Activated CD8-positive, alpha-beta T cell treated with anti-CD3 and anti-CD28 coated beads for 36 hours (primary cell): ENCODE data around the gene USP9X. TPM values are rescaled to one million over a fixed set of nuclear protein-coding genes. Genes with fewer than 3 reads are reported as not detected.

Experiments used
- ATAC-seq: fragments of 200-7000 bp; cut with Tn5 transposase; one replicate; pipeline ENCODE4 v1.10.0; 2021; ENCODE audit warnings: mild to moderate bottlenecking, moderate library complexity
- CTCF ChIA-PET: fragments of 350-600 bp; sonication (Branson Sonifier 250); formaldehyde crosslinking; loops from one replicate; lab custom pipeline; 2021; ENCODE audit warnings: antibody characterized with exemption; lab: Charles Lee
- POLR2A ChIA-PET: fragments of 350-600 bp; sonication (Branson Sonifier 250); formaldehyde crosslinking; loops from one replicate; lab custom pipeline; 2021; ENCODE audit warnings: antibody characterized with exemption; lab: Charles Lee
- DNase-seq: peaks from one replicate; pipeline ENCODE4 v3.0.0-alpha.2; 2020
- H3K27ac Mint-ChIP-seq: one replicate; pipeline ENCODE4 v1.8.0; 2021; ENCODE audit warnings: mild to moderate bottlenecking, mixed read lengths
- H3K27me3 Mint-ChIP-seq: one replicate; pipeline ENCODE4 v1.8.0; 2021; ENCODE audit warnings: mixed read lengths
- H3K36me3 Mint-ChIP-seq: one replicate; pipeline ENCODE4 v1.8.0; 2021; ENCODE audit warnings: low read depth, mixed read lengths
- H3K4me1 Mint-ChIP-seq: one replicate; pipeline ENCODE4 v1.8.0; 2021; ENCODE audit warnings: low read depth, mixed read lengths
- H3K4me3 Mint-ChIP-seq: one replicate; pipeline ENCODE4 v1.8.0; 2021; ENCODE audit warnings: mild to moderate bottlenecking, moderate library complexity, mixed read lengths
- H3K9me3 Mint-ChIP-seq: one replicate; pipeline ENCODE4 v1.8.0; 2021; ENCODE audit warnings: mixed read lengths
- intact Hi-C: fragments of 100-400 bp; cut with micrococcal nuclease; formaldehyde crosslinking; loops from one replicate; pipeline ENCODE4 v1.10.0; 2022
- total RNA-seq, 2 experiments: library from RNA; stranded (reverse); gene quantifications; one replicate each; pipeline ENCODE4 v1.2.3, GENCODE V29; 2021
- TF ChIP-seq, protein P1 (sequence below): fragments of 200-600 bp; IDR thresholded peaks from one replicate; pipeline ENCODE4 v1.8.0; 2022; ENCODE audit warnings: antibody characterized with exemption, mild to moderate bottlenecking

Gene USP9X
- total RNA-seq, 2 experiments from 2014 or later, result 58.7 to 60.5 TPM

DNA sequence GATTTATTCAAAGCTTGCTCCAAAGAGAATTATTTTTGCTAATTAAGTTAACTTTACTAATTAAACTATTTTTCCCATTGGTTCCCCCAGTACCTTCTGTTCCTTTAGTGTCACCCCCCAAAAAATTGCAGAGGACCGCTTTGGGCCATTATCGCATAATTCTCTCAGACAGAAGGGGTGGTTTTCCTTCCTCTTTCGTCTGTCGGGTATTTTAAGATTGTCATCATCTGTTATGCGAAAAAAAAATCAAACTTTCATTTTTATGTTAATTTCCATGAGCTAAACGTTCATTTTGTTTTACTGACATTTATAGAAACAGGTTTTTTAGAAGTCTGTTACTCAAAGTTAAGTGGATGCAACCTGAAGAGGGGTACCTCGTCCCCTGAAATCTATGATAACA lies 172.6 kb downstream of the USP9X start:
- no peak overlapping the region for H3K27ac Mint-ChIP-seq
- H3K4me1 Mint-ChIP-seq, result peaks cover 3% of the 10 kb centered on the region
- ChIA-PET CTCF (interaction anchor here (0.6 to 1.5 kb wide), 3 partner anchors 35 to 111 kb away, joined by 3 to 7 read pairs (median 6); no protein-coding TSS in a partner anchor), POLR2A (interaction anchor here (0.6 kb wide), 1 partner anchor 74 kb away, joined by 3 read pairs; no protein-coding TSS in a partner anchor)
- peaks cover 3% of the 10 kb centered on the region for H3K27me3 Mint-ChIP-seq
- TF ChIP-seq, protein P1, sequence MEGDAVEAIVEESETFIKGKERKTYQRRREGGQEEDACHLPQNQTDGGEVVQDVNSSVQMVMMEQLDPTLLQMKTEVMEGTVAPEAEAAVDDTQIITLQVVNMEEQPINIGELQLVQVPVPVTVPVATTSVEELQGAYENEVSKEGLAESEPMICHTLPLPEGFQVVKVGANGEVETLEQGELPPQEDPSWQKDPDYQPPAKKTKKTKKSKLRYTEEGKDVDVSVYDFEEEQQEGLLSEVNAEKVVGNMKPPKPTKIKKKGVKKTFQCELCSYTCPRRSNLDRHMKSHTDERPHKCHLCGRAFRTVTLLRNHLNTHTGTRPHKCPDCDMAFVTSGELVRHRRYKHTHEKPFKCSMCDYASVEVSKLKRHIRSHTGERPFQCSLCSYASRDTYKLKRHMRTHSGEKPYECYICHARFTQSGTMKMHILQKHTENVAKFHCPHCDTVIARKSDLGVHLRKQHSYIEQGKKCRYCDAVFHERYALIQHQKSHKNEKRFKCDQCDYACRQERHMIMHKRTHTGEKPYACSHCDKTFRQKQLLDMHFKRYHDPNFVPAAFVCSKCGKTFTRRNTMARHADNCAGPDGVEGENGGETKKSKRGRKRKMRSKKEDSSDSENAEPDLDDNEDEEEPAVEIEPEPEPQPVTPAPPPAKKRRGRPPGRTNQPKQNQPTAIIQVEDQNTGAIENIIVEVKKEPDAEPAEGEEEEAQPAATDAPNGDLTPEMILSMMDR, result no peak
- H3K4me3 Mint-ChIP-seq, result no peak overlapping the region
- DNase-seq, result no peak
- no peaks in the 10 kb centered on the region for H3K9me3 Mint-ChIP-seq
- intact Hi-C loops, result loop anchor here (10.0 kb wide), 1 partner anchor 73 kb away; no protein-coding TSS in a partner anchor
- H3K36me3 Mint-ChIP-seq, result no peaks in the 10 kb centered on the region
- ATAC-seq, result no peak

- no peak overlapping the region for H3K4me3 Mint-ChIP-seq
- TF ChIP-seq, protein P1, result peak; percentile 21
- POLR2A ChIA-PET, result no interaction called here
- no peak overlapping the region for H3K27ac Mint-ChIP-seq
- DNase-seq (peak; percentile 44), ATAC-seq (no peak)
- no peaks in the 10 kb centered on the region for H3K36me3 Mint-ChIP-seq
- no peaks in the 10 kb centered on the region for H3K9me3 Mint-ChIP-seq
- intact Hi-C loops, result loop anchor here (10.0 kb wide), 1 partner anchor 73 kb away; no protein-coding TSS in a partner anchor
- H3K27me3 Mint-ChIP-seq, result peaks cover 3% of the 10 kb centered on the region
- peaks cover 3% of the 10 kb centered on the region for H3K4me1 Mint-ChIP-seq
- CTCF ChIA-PET, result interaction anchor here (0.7 to 1.5 kb wide), 2 partner anchors 35 to 78 kb away, joined by 6 to 7 read pairs; no protein-coding TSS in a partner anchor
Measured at GRCh38 chrX:41258226-41258625, 173.0 kb downstream of the USP9X start.

DNA sequence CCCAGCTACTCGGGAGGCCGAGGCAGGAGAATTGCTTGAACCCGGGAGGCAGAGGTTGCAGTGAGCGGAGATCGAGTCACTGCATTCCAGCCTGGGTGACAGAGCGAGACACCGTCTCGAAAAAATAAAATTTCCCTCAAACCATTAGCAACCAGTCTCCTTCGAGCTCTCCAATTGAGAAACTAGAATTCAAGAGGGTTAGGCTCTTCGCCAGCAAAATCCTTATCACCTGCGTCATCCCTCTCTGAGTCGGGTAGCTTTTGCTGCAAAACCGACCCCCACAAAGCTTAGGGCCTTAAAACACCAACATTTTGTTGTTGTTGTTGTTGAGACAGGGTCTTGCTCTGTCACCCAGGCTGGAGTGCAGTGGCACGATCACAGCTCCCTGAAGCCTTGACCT lies 173.6 kb downstream of the USP9X start:
- TF ChIP-seq, protein P1, result no peak
- H3K4me1 Mint-ChIP-seq, result no peaks in the 10 kb centered on the region
- no peak for ATAC-seq
- H3K36me3 Mint-ChIP-seq, result no peaks in the 10 kb centered on the region
- POLR2A ChIA-PET, result no interaction called here
- no peak overlapping the region for H3K27ac Mint-ChIP-seq
- CTCF ChIA-PET, result interaction anchor here (0.8 to 1.5 kb wide), 2 partner anchors 34 to 79 kb away, joined by 3 to 6 read pairs; no protein-coding TSS in a partner anchor
- DNase-seq, result no peak
- intact Hi-C loops, result loop anchor here (10.0 kb wide), 1 partner anchor 74 kb away; no protein-coding TSS in a partner anchor
- H3K27me3 Mint-ChIP-seq, result no peaks in the 10 kb centered on the region
- no peaks in the 10 kb centered on the region for H3K9me3 Mint-ChIP-seq
- H3K4me3 Mint-ChIP-seq, result no peak overlapping the region

DNA sequence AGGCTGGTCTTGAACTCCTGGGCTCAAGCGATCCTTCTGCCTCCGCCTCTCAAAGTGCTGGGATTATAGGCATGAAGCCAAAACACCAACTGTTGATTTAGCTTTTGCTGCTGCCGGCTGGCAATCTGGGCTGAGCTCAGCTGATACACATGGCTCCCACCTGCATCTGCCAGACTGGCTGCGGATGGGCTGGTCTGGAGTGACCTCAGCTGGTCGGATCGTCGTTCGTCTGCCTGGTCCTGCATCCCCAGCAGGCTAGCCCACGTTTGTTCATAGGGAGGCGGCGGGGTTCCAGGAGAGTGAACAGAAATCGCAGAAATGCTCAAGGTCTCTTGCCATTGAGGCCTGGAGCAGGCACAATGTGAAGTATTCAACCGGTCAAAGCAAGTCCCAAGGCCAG lies 174.3 kb downstream of the USP9X start:
- ATAC-seq (no peak), DNase-seq (no peak)
- TF ChIP-seq, protein P1, result no peak
- Mint-ChIP-seq H3K9me3 (no peaks in the 10 kb centered on the region), H3K36me3 (no peaks in the 10 kb centered on the region), H3K4me1 (no peaks in the 10 kb centered on the region), H3K27me3 (no peaks in the 10 kb centered on the region), H3K4me3 (no peak overlapping the region), H3K27ac (no peak overlapping the region)
- POLR2A ChIA-PET, result no interaction called here
- CTCF ChIA-PET, result interaction anchor here (0.8 to 1.5 kb wide), 2 partner anchors 33 to 80 kb away, joined by 3 to 6 read pairs; no protein-coding TSS in a partner anchor
- intact Hi-C loops, result loop anchor here (10.0 kb wide), 1 partner anchor 75 kb away; no protein-coding TSS in a partner anchor

- Mint-ChIP-seq H3K27me3 (no peaks in the 10 kb centered on the region), H3K4me3 (peak overlapping the region; percentile 24), H3K9me3 (no peaks in the 10 kb centered on the region), H3K36me3 (no peaks in the 10 kb centered on the region), H3K27ac (no peak overlapping the region), H3K4me1 (peaks cover 4% of the 10 kb centered on the region)
- ATAC-seq (peak; percentile 98), DNase-seq (peak; percentile 81)
- ChIA-PET CTCF (no interaction called here), POLR2A (interaction anchor here (1.4 kb wide), 1 partner anchor 68 kb away, joined by 3 read pairs; the partner anchor contains the start of gene DDX3X)
- intact Hi-C loops, result no loop called here
- TF ChIP-seq, protein P1, result no peak
Measured at GRCh38 chrX:41265615-41266014, 180.4 kb downstream of the USP9X start.
